ENCODE data around the gene RABAC1.

The RABAC1 gene

GRCh38 chr19:41988947-41989346 is 29.8 kb upstream of the RABAC1 start:
- no peak for DNase-seq (ENCODE audit: low read depth)

GRCh38 chr19:41987141-41987860 is 28.2 kb upstream of the RABAC1 start:
- DNase-seq (ENCODE audit: low read depth) = no peak

GRCh38 chr19:41984961-41985360 is 25.8 kb upstream of the RABAC1 start:
- DNase-seq (ENCODE audit: low read depth) = no peak

GRCh38 chr19:41981724-41982123 is 22.6 kb upstream of the RABAC1 start:
- no peak for DNase-seq (ENCODE audit: low read depth)

DNA sequence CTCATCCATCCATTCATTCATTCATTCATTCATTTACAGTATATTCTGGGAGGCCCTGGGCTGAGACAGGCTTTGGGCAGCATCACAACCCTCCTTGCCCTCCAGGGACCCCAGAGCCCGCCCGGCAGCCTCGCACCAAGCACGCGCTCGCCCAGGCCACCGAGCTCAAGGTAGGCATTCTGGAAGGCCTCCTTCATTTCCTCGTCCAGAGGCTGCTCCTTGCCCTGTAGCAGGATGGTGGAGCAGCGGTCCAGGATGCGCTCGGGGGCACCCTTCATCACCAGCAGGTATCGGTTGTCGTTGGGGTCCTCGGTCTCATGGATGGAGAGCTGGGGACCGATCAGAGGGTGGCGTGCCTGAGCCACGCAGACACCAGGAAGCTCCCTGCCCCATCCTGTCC is 19.3 kb upstream of the RABAC1 start:
- DNase-seq (ENCODE audit: low read depth) = no peak

- DNase-seq (ENCODE audit: low read depth) = no peak
These were observed 18.8 kb upstream of the RABAC1 start for GRCh38 chr19:41977916-41978315.

DNA sequence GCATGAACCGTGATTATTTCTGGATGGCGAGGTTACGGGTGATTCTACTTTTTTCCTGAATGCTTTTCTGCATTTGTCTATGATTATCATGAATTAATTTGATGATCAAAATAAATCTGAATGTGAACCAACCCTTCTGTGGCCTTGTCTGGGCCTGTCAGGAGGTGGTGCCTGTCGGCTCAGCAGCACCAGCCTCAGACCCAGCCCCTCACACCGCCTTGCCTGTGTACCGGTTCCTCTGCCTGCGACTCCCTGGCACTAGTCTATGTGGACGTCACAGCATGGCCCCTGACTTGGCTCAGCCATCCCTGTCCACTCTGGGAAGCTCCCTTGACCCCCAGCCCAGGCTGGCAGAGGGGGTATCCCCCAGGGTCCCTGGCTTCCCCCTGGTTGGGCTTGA is 15.5 kb upstream of the RABAC1 start:
- DNase-seq (ENCODE audit: low read depth) = no peak

DNA sequence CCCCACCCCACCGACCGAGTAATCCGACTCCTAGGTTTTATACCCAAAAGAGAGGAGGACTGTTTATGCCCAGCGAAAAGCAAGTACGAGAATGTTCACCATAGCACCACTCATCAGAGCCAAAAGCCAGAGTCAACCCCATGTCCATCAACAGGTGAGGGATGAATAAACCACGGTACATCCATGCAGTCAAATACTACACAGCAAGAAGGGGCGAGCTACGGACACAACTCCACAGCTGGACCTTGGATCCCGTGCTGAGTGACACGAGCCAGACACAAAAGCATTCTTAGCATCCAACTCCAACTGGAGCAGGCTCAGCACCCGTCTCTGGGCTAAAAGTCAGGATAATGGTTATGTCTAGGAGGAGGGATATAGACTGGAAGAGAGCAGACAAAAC is 12.2 kb upstream of the RABAC1 start:
- no peak for DNase-seq (ENCODE audit: low read depth)

- DNase-seq (ENCODE audit: low read depth) = no peak
These were observed 10.8 kb upstream of the RABAC1 start for GRCh38 chr19:41969772-41970458.

DNA sequence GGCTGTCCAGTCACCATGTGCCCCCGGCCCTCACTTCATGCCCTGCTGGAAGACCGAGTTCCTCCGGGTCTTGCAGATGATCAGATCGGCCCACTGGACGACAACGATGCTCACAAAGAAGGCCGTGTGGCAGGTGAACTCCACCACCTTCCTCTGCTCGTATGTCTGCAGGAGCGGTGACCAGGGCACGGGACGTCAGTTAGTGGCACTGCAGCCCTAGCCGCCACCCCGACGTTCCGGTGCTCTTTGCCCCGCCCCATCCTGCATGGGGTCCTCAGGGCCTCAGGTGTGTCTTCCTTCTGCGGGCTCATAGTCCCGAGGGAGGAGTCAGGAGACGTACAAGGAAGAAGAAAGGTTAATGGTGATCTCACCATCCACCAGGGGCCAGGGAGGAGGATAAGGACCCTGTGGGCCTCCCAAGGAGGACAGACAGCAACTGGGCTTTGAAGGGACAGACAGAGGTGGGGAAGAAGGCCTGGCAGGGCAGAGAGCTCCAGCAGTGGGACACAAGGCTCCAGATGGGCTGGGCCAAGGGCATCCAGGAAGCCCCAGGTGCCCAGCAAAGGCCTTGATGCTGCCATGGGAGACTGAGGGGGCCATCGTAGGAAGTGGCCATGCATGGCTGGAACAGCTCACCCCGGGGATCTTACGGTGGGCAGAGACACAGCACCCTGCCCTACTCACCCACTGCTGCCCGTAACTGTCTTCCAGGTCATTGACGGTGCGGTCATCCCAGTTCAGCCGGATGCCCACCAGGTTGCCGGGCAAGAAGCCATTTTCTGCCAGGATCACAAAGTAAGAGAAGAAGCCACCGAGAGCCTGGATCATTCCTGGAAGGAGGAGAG is 9.9 kb upstream of the RABAC1 start:
- no peak for DNase-seq (ENCODE audit: low read depth)

DNA sequence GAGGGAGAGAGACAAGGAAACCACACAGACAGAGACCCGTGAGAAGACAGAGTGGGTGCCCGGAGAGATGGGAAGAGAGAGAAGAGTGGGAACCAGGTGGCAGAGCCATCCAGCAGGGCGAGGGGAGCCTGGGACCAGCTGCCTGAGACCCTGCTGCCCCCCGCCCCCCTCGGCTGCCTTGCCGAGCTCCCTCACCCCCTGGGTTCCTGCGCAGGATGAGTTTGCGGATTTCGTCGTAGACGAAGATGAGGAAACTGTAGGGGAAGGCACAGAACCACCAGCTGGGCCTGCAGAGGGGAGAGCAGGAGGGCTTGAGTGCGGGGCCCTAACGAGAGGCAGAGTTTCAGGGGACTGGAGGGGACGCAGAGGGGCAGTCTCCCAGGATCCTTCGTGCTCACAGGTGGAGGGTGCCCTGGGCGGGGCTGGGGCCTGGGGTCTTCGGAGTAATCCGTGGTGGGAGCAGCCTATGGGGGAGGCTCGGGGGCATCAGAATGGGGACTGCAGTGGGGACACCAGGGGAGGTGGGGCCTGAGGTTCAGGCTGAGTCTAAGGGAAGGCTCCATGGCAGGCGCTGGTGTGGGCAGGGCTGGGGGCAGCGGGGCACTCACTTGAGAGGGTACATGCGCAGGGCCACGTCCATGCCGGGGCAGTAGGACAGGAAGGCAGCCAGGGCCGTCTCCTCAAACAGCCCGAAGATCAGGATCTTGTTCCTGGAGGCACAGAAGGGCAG is 8.1 kb upstream of the RABAC1 start:
- DNase-seq (ENCODE audit: low read depth) = no peak

GRCh38 chr19:41965106-41965505 is 6.0 kb upstream of the RABAC1 start:
- no peak for DNase-seq (ENCODE audit: low read depth)

- no peak for DNase-seq (ENCODE audit: low read depth)
These were observed 1.9 kb upstream of the RABAC1 start for GRCh38 chr19:41960973-41961372.

DNA sequence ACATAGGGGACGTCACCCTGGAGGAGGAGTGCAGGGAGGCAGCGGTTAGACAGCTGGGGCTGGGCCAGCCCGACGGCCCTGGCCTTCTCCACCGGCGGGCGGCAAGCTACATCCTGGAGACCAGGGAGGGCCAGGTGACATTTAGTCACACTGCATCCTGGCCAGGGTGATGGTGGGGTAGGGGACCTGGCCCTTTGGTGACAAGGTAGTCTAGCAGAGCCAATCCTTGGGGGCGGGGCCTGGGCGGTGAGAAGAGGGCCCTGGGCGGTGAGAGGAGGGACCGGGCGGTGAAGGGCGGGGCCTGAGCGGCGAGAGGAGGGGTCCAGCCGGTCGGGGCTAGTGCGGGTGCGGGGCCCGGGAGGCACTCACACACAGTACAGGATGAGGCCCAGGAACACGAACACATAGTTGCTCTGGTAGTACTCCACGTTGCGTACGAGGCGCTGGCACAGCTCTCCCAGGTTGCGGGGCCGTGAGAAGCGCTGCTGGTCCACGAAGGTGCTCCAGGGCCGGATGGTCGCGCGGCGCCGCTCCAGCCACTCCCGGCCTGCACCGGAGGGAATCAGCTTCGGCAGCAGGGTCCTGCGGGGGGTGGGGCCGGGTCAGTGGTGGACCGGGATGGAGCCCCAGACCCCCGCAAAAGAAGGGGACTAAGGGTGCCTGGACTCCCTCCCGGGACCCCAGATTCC is 610 bp downstream of the RABAC1 start:
- peak; percentile 57 for DNase-seq (ENCODE audit: low read depth)

DNA sequence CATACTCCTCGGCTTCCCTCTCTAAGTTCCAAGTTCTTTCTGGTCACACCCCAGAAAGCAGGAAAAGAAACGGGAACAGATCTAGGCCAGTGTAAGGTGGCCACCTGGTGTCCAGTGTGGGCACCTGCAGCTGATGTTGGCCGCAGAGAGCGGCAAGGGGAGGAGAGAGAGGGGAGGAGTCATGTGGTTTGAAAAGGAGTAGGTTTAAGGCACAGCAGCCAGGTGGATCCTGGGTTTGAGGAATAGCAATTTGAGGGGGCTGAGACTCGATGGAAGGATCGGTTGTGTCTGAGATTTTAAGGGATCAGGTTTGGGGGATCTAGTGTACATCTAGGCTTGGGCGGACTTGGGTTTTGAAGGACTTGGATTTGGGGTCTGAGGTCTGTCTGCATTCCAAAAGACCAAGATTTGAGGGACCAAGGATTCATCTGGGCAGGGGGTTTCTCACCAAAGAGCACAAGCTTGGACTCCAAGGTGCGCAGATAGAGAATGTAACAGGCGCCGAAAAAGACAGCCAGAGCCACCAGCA is 1.2 kb downstream of the RABAC1 start:
- no peak for DNase-seq (ENCODE audit: low read depth)

DNA sequence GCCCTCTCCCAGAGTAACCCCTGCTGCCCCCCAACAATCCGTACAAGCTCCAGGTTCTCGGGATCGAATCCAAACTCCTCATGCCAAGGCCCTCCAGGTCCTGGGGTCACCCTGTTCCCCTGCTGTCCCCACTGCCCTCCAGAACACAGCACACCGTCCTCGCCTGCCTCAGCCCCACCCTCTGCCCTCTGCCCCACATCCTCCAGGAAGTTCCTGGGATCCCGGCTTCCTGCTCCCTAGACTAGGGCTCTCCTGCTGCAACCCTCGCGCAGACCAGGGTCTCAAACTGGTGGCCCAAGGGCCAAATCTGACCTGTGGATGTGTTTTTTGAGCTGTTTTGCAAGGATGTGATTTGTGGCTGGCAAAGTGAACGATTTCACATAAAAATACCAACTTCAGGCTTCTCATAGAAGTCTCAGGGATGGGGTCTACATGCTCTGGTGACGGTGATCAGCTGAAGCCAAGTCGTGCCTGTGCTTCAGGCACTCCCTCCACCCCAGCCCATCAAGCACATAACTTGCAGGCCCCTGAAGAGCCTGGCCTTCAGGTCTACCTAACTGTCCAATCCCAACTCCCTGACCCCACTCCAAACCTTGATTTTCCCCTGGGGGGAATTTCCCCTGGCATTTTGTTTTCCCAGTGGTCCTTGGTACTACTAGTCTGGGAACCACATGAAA is 1.8 kb downstream of the RABAC1 start:
- DNase-seq (ENCODE audit: low read depth) = no peak

GRCh38 chr19:41956621-41957020 is 2.5 kb downstream of the RABAC1 start:
- no peak for DNase-seq (ENCODE audit: low read depth)

DNA sequence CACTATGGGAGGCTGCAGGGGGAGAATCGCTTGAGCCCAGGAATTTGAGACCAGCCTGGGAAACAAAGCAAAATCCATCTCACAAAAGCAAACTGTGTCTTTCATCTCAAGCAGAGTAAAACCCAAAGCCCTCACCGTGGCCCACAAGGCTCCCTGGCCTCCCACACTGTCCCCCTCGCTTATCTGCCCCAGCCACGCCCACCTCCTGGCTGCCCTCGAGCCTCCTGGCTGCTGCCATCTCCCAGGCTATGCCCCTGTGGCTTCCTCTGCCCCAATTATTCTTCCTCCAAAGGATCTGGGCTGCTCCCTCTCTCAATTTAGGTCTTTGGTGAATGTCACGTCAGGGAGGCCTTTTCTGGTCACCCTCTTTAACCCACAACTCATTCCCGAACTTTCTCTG is 3.6 kb downstream of the RABAC1 start:
- DNase-seq (ENCODE audit: low read depth) = no peak

- peak; percentile 95 for DNase-seq (ENCODE audit: low read depth)
These were observed 7.4 kb downstream of the RABAC1 start for GRCh38 chr19:41951686-41952172.

- no peak for DNase-seq (ENCODE audit: low read depth)
These were observed 12.0 kb downstream of the RABAC1 start for GRCh38 chr19:41947091-41947490.

All from stimulated activated CD8-positive, alpha-beta memory T cell treated with anti-CD3 and anti-CD28 coated beads, Interleukin-15, amount 100 ng/mL, for 24 hours (primary cell).